Measurements from ENCODE around the gene NLGN1. TPM values are rescaled to one million over a fixed set of nuclear protein-coding genes. Genes with fewer than 3 reads are reported as not detected.

Gene NLGN1
- total and polyA plus RNA-seq, 2 experiments from 2014 or later, result 5.3 to 10.9 TPM

- Histone ChIP-seq H3K27ac (no peak overlapping the region), H3K27me3 (no peaks in the 10 kb centered on the region), H3K4me1 (ENCODE audit: low read depth) (no peaks in the 10 kb centered on the region), H3K9me3 (ENCODE audit: low read depth) (no peaks in the 10 kb centered on the region), H3K4me3 (no peak overlapping the region), H3K36me3 (no peaks in the 10 kb centered on the region)
- TF ChIP-seq CTCF (IDR thresholded peaks at IDR 0.05; ENCODE audit: low read depth, low read length), result no peak
- DNase-seq (ENCODE audit: low read depth in 1 of 2, low spot score in 1 of 2), result no peak
These were observed 898.0 kb downstream of the NLGN1 start for GRCh38 chr3:174295306-174296092.

- no peaks in the 10 kb centered on the region for H3K9me3 ChIP-seq (ENCODE audit: low read depth)
- H3K4me3 ChIP-seq, result no peak overlapping the region
- H3K27ac ChIP-seq, result no peak overlapping the region
- no peak for DNase-seq (ENCODE audit: low read depth in 1 of 2, low spot score in 1 of 2)
- no peaks in the 10 kb centered on the region for H3K4me1 ChIP-seq (ENCODE audit: low read depth)
- no peak for TF ChIP-seq CTCF (IDR thresholded peaks at IDR 0.05; ENCODE audit: low read depth, low read length)
- H3K27me3 ChIP-seq, result no peaks in the 10 kb centered on the region
- H3K36me3 ChIP-seq, result no peaks in the 10 kb centered on the region
These were observed 905.3 kb downstream of the NLGN1 start for GRCh38 chr3:174302746-174303315.

GRCh38 chr3:174303907-174304560, 906.5 kb downstream of the NLGN1 start:
- no peak overlapping the region for H3K4me3 ChIP-seq
- no peaks in the 10 kb centered on the region for H3K36me3 ChIP-seq
- TF ChIP-seq CTCF (IDR thresholded peaks at IDR 0.05; ENCODE audit: low read depth, low read length), result no peak
- H3K27me3 ChIP-seq, result no peaks in the 10 kb centered on the region
- H3K27ac ChIP-seq, result no peak overlapping the region
- DNase-seq (ENCODE audit: low read depth in 1 of 2, low spot score in 1 of 2), result no peak
- no peaks in the 10 kb centered on the region for H3K4me1 ChIP-seq (ENCODE audit: low read depth)
- H3K9me3 ChIP-seq (ENCODE audit: low read depth), result no peaks in the 10 kb centered on the region

GRCh38 chr3:174308736-174309135, 911.2 kb downstream of the NLGN1 start:
- no peaks in the 10 kb centered on the region for H3K36me3 ChIP-seq
- H3K4me3 ChIP-seq, result no peak overlapping the region
- DNase-seq (ENCODE audit: low read depth in 1 of 2, low spot score in 1 of 2), result no peak
- H3K27ac ChIP-seq, result no peak overlapping the region
- no peak for TF ChIP-seq CTCF (IDR thresholded peaks at IDR 0.05; ENCODE audit: low read depth, low read length)
- no peaks in the 10 kb centered on the region for H3K4me1 ChIP-seq (ENCODE audit: low read depth)
- no peaks in the 10 kb centered on the region for H3K27me3 ChIP-seq
- no peaks in the 10 kb centered on the region for H3K9me3 ChIP-seq (ENCODE audit: low read depth)

GRCh38 chr3:174310475-174310983, 913.0 kb downstream of the NLGN1 start:
- no peak for TF ChIP-seq CTCF (IDR thresholded peaks at IDR 0.05; ENCODE audit: low read depth, low read length)
- H3K4me3 ChIP-seq, result no peak overlapping the region
- no peak overlapping the region for H3K27ac ChIP-seq
- DNase-seq (ENCODE audit: low read depth in 1 of 2, low spot score in 1 of 2), result no peak
- H3K36me3 ChIP-seq, result no peaks in the 10 kb centered on the region
- H3K9me3 ChIP-seq (ENCODE audit: low read depth), result no peaks in the 10 kb centered on the region
- no peaks in the 10 kb centered on the region for H3K27me3 ChIP-seq
- no peaks in the 10 kb centered on the region for H3K4me1 ChIP-seq (ENCODE audit: low read depth)

Measured in cardiac muscle cell (in vitro differentiated cells and primary cell).